GM19099 (cell line): ENCODE data around the gene TARS1.

Experiments
- POLR2A ChIP-seq: IDR thresholded peaks from 3 replicates; pipeline ENCODE4 v1.6.1; 2011; ENCODE audit warnings: low read depth; ENCODE audit not compliant: insufficient read length; ENCODE audit errors: extremely low read depth

The TARS1 gene

DNA sequence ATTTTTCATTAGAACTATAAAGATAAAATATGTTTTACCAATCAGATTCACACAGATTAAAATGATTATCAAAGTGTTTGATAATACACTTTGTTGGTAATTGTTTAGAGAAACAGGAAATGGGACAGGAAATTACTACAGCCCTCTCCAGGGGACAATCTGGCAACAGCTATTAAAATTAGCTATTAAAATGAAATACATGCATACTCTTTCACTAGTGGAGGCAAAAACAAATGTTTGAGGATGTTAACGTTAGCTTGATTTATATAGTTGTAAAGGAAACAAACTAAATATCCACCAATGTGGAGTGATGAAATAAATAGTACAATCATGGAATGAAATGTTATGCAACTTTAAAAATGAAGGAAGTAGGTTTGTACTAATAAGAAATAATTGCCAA lies 53.7 kb downstream of the TARS1 start:
- TF ChIP-seq POLR2A: no peak

DNA sequence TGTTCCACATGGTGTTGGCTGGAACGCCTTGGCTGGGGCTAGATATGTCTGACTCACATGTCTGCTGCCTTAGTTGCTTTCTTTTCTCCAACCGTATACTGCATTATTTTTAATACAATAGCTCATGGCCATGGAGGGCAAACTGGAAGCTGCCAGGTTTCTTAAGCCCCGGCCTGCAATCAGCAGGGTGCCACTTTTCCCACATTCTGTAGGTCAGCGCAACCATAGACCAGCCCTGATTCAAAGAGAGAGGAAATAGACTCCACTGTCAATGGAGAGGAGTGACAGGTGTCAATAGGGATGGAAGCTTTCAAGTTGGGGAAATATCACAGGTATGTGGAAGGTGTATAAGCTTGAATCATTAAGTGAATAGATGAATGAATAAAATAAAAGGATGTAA lies 60.5 kb downstream of the TARS1 start:
- no peak for TF ChIP-seq POLR2A

DNA sequence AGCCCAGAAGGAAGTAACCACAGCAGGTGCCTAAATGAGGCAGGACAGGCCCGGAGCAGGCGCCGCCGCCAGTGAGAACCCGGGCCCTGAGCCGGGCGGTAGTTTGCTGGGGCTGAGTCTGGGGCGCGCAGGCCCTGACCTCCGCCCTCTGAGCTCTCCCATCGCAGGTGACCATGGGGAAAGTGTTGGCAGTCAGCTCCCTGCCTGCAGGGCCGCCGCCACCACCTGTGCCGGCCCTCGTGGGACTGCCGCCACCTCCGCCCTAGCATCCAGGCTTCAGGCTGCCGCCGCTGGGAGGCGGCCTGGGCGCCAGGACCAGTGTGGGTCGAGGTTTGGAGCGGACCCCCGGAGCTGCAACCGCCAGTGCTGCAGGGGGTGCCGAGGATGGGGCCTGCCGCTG lies 61.1 kb downstream of the TARS1 start:
- TF ChIP-seq POLR2A: no peak

- TF ChIP-seq POLR2A: no peak
Measured at GRCh38 chr5:33504570-33504969, 63.8 kb downstream of the TARS1 start.

GRCh38 chr5:33507426-33507825 lies 66.7 kb downstream of the TARS1 start:
- no peak for TF ChIP-seq POLR2A

DNA sequence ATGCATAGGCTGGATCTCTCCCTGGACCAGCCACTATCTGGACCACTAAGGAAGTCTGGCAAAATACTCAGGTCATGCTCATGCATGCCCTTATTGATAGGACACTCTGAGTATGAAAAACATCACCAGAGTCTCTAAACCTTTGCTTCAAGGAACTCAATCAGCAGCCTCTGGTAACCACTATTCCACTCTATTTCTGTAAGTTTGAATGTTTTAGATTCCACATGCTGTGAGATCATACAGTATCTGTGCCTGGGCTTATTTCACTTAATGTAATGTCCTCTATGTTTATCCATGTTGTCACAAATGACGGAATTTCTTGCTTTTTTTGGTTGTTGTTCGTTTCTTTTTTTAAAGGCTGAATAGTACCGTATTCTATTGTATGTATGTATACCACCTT lies 68.3 kb downstream of the TARS1 start:
- no peak for TF ChIP-seq POLR2A

GRCh38 chr5:33513462-33514185 lies 72.9 kb downstream of the TARS1 start:
- TF ChIP-seq POLR2A: no peak

DNA sequence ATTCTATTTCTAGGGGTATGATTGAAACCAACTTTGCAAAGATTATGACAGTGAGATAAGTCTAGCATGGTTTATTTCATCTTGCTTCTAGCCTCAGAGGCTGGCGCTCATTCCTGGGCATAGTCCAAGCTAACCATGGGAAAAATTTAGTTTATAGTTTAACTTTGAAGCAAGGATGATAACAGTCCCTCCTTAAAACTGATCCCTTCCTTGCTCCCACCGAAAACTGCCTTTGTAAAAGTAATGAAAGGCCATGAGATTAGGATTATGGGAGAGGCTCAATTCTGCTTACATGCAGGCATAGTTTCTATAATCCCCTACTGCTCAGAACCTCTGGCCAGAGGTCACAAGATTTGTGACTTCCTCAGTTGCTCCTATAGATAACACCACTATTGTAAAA lies 75.7 kb downstream of the TARS1 start:
- no peak for TF ChIP-seq POLR2A
